HepG2 (cell line): ENCODE measurements around the gene SP7.

Experiments used
- HNRNPUL1 ChIP-seq: fragments of 200-400 bp; formaldehyde crosslinking; IDR thresholded peaks from 2 replicates; pipeline ENCODE4 v1.6.1; 2017; ENCODE audit warnings: low read depth, mild to moderate bottlenecking, low read length, moderate library complexity
- KAT7 ChIP-seq: IDR thresholded peaks from 2 replicates; pipeline ENCODE4 v1.6.1; 2018; ENCODE audit warnings: borderline replicate concordance, missing compliant biosample characterization
- NCOA2 ChIP-seq: sonication (generic); formaldehyde crosslinking; IDR thresholded peaks from 2 replicates; pipeline ENCODE4 v1.8.0; 2022; ENCODE audit warnings: inconsistent platforms
- NR2C2 ChIP-seq: sonication (generic); formaldehyde crosslinking; IDR thresholded peaks from 2 replicates; pipeline ENCODE4 v1.4.0; 2020; ENCODE audit warnings: missing genetic modification reagents, mild to moderate bottlenecking, moderate library complexity, borderline replicate concordance
- PLRG1 ChIP-seq: fragments of 450-650 bp; conservative IDR thresholded peaks from 2 replicates; pipeline ENCODE4 v1.6.1; 2016
- SOX6 ChIP-seq, 2 experiments: fragments of 450-650 bp in 1 of 2; sonication (generic) in 1 of 2; formaldehyde crosslinking in 1 of 2; IDR thresholded peaks; 2 replicates each; pipeline versions ENCODE4 v1.4.0 to v1.6.1; 2017 to 2020; ENCODE audit warnings: antibody characterized with exemption in 1 of 2, mild to moderate bottlenecking in 1 of 2, missing genetic modification reagents in 1 of 2
- SP2 ChIP-seq: sonication (generic); formaldehyde crosslinking; IDR thresholded peaks from 2 replicates; pipeline ENCODE4 v1.5.1; 2020; ENCODE audit warnings: mild to moderate bottlenecking, missing genetic modification reagents
- THRA ChIP-seq: sonication (generic); formaldehyde crosslinking; IDR thresholded peaks from 2 replicates; pipeline ENCODE4 v1.4.0; 2020; ENCODE audit warnings: missing genetic modification reagents, borderline replicate concordance
- ZBTB40 ChIP-seq, 2 experiments: fragments of 450-650 bp in 1 of 2; sonication (generic) in 1 of 2; formaldehyde crosslinking in 1 of 2; IDR thresholded peaks; 2 replicates each; pipeline versions ENCODE4 v1.6.1 to v1.8.0; 2016 to 2022; ENCODE audit warnings: antibody characterized with exemption in 1 of 2, mild to moderate bottlenecking in 1 of 2, missing genetic modification reagents in 1 of 2
- TF ChIP-seq, protein P1 (sequence below): sonication (generic); formaldehyde crosslinking; IDR thresholded peaks from 2 replicates; pipeline ENCODE4 v1.8.0; 2022; ENCODE audit warnings: mild to moderate bottlenecking, missing genetic modification reagents; ENCODE audit not compliant: insufficient replicate concordance
- TF ChIP-seq, protein P2 (sequence below), 2 experiments: sonication (generic) in 1 of 2; formaldehyde crosslinking in 1 of 2; IDR thresholded peaks; 2 replicates each; pipeline versions ENCODE4 v1.5.1 to v1.6.1; 2011 to 2020; ENCODE audit warnings: borderline replicate concordance in 1 of 2, low read depth in 1 of 2, low read length in 1 of 2, mild to moderate bottlenecking in 1 of 2, missing genetic modification reagents in 1 of 2, moderate library complexity in 1 of 2
- TF ChIP-seq, protein P3 (sequence below): sonication (generic); formaldehyde crosslinking; IDR thresholded peaks from 2 replicates; pipeline ENCODE4 v1.5.0; 2020; ENCODE audit warnings: mild to moderate bottlenecking, missing genetic modification reagents, moderate library complexity

DNA sequence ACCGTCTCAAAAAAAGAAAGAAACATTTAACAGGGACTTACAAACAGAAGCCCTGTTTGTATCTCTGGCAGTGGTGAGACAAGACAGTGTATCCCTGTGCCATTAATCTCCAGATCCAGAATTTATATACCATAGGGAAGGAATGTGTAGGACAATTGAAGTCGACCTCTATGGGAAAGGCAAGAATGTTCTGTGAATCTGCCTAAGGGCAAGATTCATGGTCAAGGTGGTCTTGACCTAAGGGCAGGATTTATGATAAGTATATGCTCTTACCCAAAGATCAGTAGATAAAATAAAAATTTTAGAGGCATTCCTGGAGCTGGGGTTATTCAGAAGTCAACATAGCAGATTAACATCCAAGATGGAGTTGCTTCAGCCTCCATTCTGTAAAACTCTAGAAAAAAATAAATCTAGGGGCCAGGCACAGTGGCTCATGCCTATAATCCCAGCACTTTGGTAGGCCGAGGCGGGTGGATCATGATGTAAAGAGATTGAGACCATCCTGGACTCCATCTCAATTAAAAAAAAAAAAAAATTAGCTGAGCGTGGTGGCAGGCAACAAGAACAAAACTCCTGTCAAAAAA is 22.8 kb upstream of the SP7 start:
- TF ChIP-seq, protein P1, sequence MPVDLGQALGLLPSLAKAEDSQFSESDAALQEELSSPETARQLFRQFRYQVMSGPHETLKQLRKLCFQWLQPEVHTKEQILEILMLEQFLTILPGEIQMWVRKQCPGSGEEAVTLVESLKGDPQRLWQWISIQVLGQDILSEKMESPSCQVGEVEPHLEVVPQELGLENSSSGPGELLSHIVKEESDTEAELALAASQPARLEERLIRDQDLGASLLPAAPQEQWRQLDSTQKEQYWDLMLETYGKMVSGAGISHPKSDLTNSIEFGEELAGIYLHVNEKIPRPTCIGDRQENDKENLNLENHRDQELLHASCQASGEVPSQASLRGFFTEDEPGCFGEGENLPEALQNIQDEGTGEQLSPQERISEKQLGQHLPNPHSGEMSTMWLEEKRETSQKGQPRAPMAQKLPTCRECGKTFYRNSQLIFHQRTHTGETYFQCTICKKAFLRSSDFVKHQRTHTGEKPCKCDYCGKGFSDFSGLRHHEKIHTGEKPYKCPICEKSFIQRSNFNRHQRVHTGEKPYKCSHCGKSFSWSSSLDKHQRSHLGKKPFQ = no peak
- TF ChIP-seq, protein P2, sequence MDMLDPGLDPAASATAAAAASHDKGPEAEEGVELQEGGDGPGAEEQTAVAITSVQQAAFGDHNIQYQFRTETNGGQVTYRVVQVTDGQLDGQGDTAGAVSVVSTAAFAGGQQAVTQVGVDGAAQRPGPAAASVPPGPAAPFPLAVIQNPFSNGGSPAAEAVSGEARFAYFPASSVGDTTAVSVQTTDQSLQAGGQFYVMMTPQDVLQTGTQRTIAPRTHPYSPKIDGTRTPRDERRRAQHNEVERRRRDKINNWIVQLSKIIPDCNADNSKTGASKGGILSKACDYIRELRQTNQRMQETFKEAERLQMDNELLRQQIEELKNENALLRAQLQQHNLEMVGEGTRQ (IDR thresholded peaks at IDR 0.05; ENCODE audit: low read depth, low read length) = no peak
- TF ChIP-seq, protein P2 (CRISPR knock-in tag; IDR thresholded peaks at IDR 0.05; ENCODE audit: borderline replicate concordance) = no peak
- TF ChIP-seq SP2 (CRISPR knock-in tag) (no peak), NCOA2 (CRISPR knock-in tag) (no peak), SOX6 (IDR thresholded peaks at IDR 0.05) (no peak), SOX6 (CRISPR knock-in tag; IDR thresholded peaks at IDR 0.05) (no peak), THRA (CRISPR knock-in tag) (no peak), PLRG1 (no peak), HNRNPUL1 (no peak), ZBTB40 (IDR thresholded peaks at IDR 0.05) (no peak), ZBTB40 (CRISPR knock-in tag; IDR thresholded peaks at IDR 0.05) (no peak), KAT7 (CRISPR knock-in tag) (no peak), NR2C2 (CRISPR knock-in tag) (no peak)
- TF ChIP-seq, protein P3, sequence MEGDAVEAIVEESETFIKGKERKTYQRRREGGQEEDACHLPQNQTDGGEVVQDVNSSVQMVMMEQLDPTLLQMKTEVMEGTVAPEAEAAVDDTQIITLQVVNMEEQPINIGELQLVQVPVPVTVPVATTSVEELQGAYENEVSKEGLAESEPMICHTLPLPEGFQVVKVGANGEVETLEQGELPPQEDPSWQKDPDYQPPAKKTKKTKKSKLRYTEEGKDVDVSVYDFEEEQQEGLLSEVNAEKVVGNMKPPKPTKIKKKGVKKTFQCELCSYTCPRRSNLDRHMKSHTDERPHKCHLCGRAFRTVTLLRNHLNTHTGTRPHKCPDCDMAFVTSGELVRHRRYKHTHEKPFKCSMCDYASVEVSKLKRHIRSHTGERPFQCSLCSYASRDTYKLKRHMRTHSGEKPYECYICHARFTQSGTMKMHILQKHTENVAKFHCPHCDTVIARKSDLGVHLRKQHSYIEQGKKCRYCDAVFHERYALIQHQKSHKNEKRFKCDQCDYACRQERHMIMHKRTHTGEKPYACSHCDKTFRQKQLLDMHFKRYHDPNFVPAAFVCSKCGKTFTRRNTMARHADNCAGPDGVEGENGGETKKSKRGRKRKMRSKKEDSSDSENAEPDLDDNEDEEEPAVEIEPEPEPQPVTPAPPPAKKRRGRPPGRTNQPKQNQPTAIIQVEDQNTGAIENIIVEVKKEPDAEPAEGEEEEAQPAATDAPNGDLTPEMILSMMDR = no peak
